Measurements from ENCODE around the gene TBC1D20.
A peak's percentile ranks its signal among the peaks of the same experiment; 100 is the strongest.
"Not testable (repeated sequence)": the region's sequence is repeated elsewhere in the genome, so short reads cannot be mapped to it uniquely, and the experiment has no call there.

TBC1D20 gene

GRCh38 chr20:461254-462198 lies 807 bp downstream of the TBC1D20 start:
- TF ChIP-seq CTCF (conservative IDR thresholded peaks at IDR 0.05; ENCODE audit: low read depth, low read length), result no peak
- H3K4me3 ChIP-seq (ENCODE audit: low read depth, low read length), result peak overlapping the region; percentile 86
- peak; percentile 43 for DNase-seq (ENCODE audit: low read depth)

DNA sequence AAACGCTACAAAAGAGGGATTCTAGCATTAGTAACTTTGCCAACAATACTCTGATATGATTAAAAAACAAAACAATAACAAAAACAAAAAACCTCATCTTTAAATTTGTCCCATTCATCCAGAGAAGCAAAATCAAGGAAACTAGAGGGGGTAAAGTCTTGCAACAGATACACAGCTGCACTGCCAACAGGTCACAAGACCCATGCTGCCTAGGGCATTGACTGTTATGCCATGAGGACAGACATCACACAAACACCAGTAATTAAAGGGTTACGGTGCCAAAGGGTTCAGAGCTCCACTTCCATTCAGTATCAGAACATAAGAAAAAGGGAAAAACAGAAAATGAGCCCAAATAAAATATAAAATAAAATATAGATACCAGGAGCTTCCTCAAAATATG lies 1.6 kb downstream of the TBC1D20 start:
- peak; percentile 25 for DNase-seq (ENCODE audit: low read depth)
- no peak for TF ChIP-seq CTCF (conservative IDR thresholded peaks at IDR 0.05; ENCODE audit: low read depth, low read length)
- H3K4me3 ChIP-seq (ENCODE audit: low read depth, low read length), result peak overlapping the region; percentile 86

GRCh38 chr20:460180-460579 lies 2.2 kb downstream of the TBC1D20 start:
- no peak for TF ChIP-seq CTCF (conservative IDR thresholded peaks at IDR 0.05; ENCODE audit: low read depth, low read length)
- peak overlapping the region; percentile 86 for H3K4me3 ChIP-seq (ENCODE audit: low read depth, low read length)

DNA sequence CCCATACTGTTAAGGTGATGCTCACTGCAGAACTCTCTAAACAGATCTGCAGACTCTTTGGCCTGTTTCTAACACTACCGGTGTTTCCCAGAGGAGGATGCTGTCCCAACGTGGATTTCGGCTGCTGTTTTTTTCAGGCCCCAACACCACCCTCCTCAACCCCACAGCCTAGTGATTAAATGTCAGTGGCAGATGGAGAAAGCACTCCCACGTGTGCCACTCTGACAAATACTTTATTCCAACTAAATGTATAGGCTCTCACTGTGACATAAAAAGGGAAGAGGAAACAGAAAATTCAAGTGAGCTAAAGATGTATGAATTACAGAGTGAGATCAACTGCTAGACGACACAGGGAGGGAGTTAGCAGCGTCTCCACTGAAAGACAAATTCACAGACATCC lies 3.6 kb downstream of the TBC1D20 start:
- TF ChIP-seq CTCF (conservative IDR thresholded peaks at IDR 0.05; ENCODE audit: low read depth, low read length), result peak; percentile 18
- DNase-seq (ENCODE audit: low read depth), result no peak
- no peak overlapping the region for H3K4me3 ChIP-seq (ENCODE audit: low read depth, low read length)

More at GRCh38 chr20:460180-460579, 2.2 kb downstream of the TBC1D20 start:
- no peak for DNase-seq (ENCODE audit: low read depth)

GRCh38 chr20:454951-455350 lies 7.4 kb downstream of the TBC1D20 start:
- no peak for DNase-seq (ENCODE audit: low read depth)
- TF ChIP-seq CTCF (conservative IDR thresholded peaks at IDR 0.05; ENCODE audit: low read depth, low read length), result no peak

DNA sequence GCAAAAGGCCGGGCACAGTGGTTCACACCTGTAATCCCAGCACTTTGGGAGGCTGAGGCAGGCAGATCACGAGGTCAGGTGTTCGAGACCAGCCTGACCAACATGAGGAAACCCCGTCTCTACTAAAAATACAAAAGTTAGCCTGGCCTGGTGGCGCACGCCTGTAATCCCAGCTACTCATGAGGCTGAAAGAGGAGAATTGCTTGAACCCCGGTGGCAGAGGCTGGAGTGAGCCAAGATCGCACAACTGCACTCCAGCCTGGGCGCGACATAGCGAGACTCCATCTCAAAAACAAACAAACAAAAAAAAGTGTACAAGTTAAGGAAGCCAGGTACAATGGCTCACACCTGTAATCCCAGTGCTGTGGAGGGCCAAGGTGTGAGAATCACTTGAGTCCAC lies 10.3 kb downstream of the TBC1D20 start:
- H3K4me3 ChIP-seq (ENCODE audit: low read depth, low read length); DNase-seq (ENCODE audit: low read depth): not testable (repeated sequence)

More at GRCh38 chr20:454951-455350, 7.4 kb downstream of the TBC1D20 start:
- H3K4me3 ChIP-seq (ENCODE audit: low read depth, low read length), result no peak overlapping the region

GRCh38 chr20:445514-446336 lies 16.6 kb downstream of the TBC1D20 start:
- no peak for DNase-seq (ENCODE audit: low read depth)
- H3K4me3 ChIP-seq (ENCODE audit: low read depth, low read length), result no peak overlapping the region
- TF ChIP-seq CTCF (conservative IDR thresholded peaks at IDR 0.05; ENCODE audit: low read depth, low read length), result no peak

Data from choroid plexus epithelial cell (primary cell).